Keratinocyte (primary cell): ENCODE measurements around the gene SEPTIN5. TPM values are rescaled to one million over a fixed set of nuclear protein-coding genes. Genes with fewer than 3 reads are reported as not detected.

Experiments used
- DNase-seq: peaks from one replicate; pipeline ENCODE4 v3.0.0-alpha.2; 2011; ENCODE audit warnings: low read depth, missing footprints, low spot score
- FAIRE-seq: peaks from 2 replicates; lab custom pipeline; 2011; peaks lifted over from hg19 to GRCh38; lab: Jason Lieb, UNC
- H2AFZ ChIP-seq: 2 replicates; pipeline ENCODE4 v1.6.0; 2012; ENCODE audit warnings: low read length, control low read depth, inconsistent platforms; ENCODE audit not compliant: control insufficient read depth
- H3K27ac ChIP-seq: 2 replicates; pipeline ENCODE4 v1.5.1; 2011; ENCODE audit warnings: low read length; ENCODE audit not compliant: control insufficient read depth, insufficient read depth
- H3K27me3 ChIP-seq: 3 replicates; pipeline ENCODE4 v1.6.0; 2011; ENCODE audit warnings: low read length; ENCODE audit not compliant: control insufficient read depth, insufficient read depth; ENCODE audit errors: extremely low read depth
- H3K36me3 ChIP-seq, 2 experiments: 2 replicates in 1 of 2; 3 replicates in 1 of 2; pipeline ENCODE4 v1.5.1; 2011; ENCODE audit warnings: low read length in 2 of 2, mild to moderate bottlenecking in 1 of 2; ENCODE audit not compliant: control insufficient read depth in 2 of 2, insufficient read depth in 2 of 2; ENCODE audit errors: extremely low read depth in 1 of 2
- H3K4me1 ChIP-seq: 3 replicates; pipeline ENCODE4 v1.5.1; 2011; ENCODE audit warnings: low read length; ENCODE audit not compliant: control insufficient read depth, insufficient read depth; ENCODE audit errors: extremely low read depth
- H3K4me2 ChIP-seq: 3 replicates; pipeline ENCODE4 v1.6.0; 2011; ENCODE audit warnings: low read depth, low read length; ENCODE audit not compliant: control insufficient read depth, insufficient read depth; ENCODE audit errors: extremely low read depth
- H3K4me3 ChIP-seq, 3 experiments: fragments of 200-600 bp in 1 of 3; sonication (generic) in 1 of 3; 2 replicates in 2 of 3; 3 replicates in 1 of 3; pipeline ENCODE4 v1.5.1; 2011 to 2016; ENCODE audit warnings: low read length in 3 of 3, mild to moderate bottlenecking in 3 of 3, control low read depth in 2 of 3, inconsistent platforms in 1 of 3, low read depth in 1 of 3, mixed read lengths in 1 of 3, mixed run types in 1 of 3, moderate library complexity in 1 of 3; ENCODE audit not compliant: control insufficient read depth in 2 of 3, insufficient read depth in 2 of 3; ENCODE audit errors: extremely low read depth in 1 of 3
- H3K79me2 ChIP-seq: 2 replicates; pipeline ENCODE4 v1.6.0; 2012; ENCODE audit warnings: low read length; ENCODE audit not compliant: control insufficient read depth, insufficient read depth
- H3K9ac ChIP-seq: 3 replicates; pipeline ENCODE4 v1.6.0; 2011; ENCODE audit warnings: low read length; ENCODE audit not compliant: control insufficient read depth, insufficient read depth; ENCODE audit errors: extremely low read depth
- H3K9me1 ChIP-seq: 3 replicates; pipeline ENCODE4 v1.6.0; 2011; ENCODE audit warnings: low read length; ENCODE audit not compliant: control insufficient read depth, insufficient read depth; ENCODE audit errors: extremely low read depth
- H3K9me3 ChIP-seq: 2 replicates; pipeline ENCODE4 v1.5.1; 2012; ENCODE audit warnings: low read depth, low read length; ENCODE audit not compliant: control insufficient read depth
- H4K20me1 ChIP-seq: 3 replicates; pipeline ENCODE4 v1.6.0; 2011; ENCODE audit warnings: low read length; ENCODE audit not compliant: control insufficient read depth, insufficient read depth; ENCODE audit errors: extremely low read depth
- EZH2 ChIP-seq: IDR thresholded peaks from one replicate; pipeline ENCODE4 v1.6.1; 2012; ENCODE audit warnings: inconsistent platforms, mild to moderate bottlenecking, low read length, moderate library complexity
- dilution Hi-C: fragments of 300-500 bp; cut with MboI; formaldehyde crosslinking; loops from one replicate; pipeline ENCODE4 v1.7.0; 2020; ENCODE audit warnings: low sequenced_read_pairs; ENCODE audit not compliant: extremely low pct_ligation_motif_present
- polyA plus RNA-seq, 5 experiments: library from polyadenylated mRNA; depleted of rRNA in 3 of 5; stranded (reverse) in 3 of 5; stranded (forward) in 1 of 5; unstranded in 1 of 5; fragments of >200 nt; gene quantifications; 1 replicate in 1 of 5; 2 replicates in 3 of 5; 3 replicates in 1 of 5; pipeline versions ENCODE4 v1.2.1 to v1.2.3, GENCODE V29; 2011 to 2012; ENCODE audit warnings: missing spikeins in 2 of 5, low read depth in 1 of 5, low replicate concordance in 1 of 5
- TF ChIP-seq, protein P1 (sequence below), 3 experiments: IDR thresholded peaks in 1 of 3; conservative IDR thresholded peaks in 1 of 3; optimal IDR thresholded peaks in 1 of 3; 2 replicates in 2 of 3; 3 replicates in 1 of 3; pipeline versions ENCODE3 to v1.5.1; 2011; ENCODE audit warnings: low read length in 3 of 3, mild to moderate bottlenecking in 3 of 3, moderate library complexity in 2 of 3, control low read depth in 1 of 3, inconsistent platforms in 1 of 3; ENCODE audit not compliant: insufficient read depth in 2 of 3; ENCODE audit errors: extremely low read depth in 1 of 3

Gene SEPTIN5
- polyA plus RNA-seq, 1 donor (not counting 4 experiments of a cell fraction or from before 2014, with no cell fraction given): 2.2 TPM

- FAIRE-seq: no peak
- dilution Hi-C loops: no loop called here
- H3K9ac ChIP-seq: no peak overlapping the region
These were observed 27.4 kb upstream of the SEPTIN5 start for GRCh38 chr22:19686946-19687345.

DNA sequence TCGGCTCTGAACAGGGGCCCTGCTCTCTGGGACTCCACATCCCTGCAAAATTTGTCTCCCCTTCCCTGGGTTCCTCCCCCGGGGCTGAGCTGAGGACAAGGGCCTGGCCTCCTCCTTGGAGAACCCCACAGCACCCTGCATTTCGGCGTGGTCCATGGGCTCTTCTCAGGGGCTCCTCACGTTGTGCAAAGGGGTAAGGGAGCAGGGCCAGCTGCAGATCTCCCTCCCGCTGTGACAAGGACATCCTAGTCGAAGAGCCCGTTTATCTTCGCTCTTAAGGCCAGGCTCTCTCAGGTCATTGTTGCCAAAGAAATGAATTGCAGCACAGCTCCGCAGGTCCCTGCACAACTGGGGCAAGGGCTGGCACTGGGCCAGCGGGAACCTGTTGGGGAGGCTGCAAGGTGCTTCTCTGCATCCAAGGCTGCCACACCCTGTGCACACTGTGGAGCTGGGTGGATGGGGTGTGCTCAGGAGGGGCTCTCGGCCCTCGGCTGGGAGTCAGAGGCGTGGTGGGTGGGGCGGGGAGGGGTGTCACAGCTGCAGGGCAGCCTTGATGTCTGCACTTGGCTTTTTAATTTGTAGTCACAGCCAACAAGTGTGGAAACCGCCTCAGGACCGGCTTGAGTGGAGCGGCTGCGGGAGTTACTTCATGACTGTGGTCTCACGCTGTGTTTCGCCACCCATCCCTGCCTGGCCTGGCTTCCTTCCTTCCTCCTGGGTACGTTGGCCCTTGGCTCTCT is 26.6 kb upstream of the SEPTIN5 start:
- no peaks in the 10 kb centered on the region for H3K79me2 ChIP-seq
- H3K27ac ChIP-seq: no peak overlapping the region
- H3K4me2 ChIP-seq: no peak overlapping the region
- dilution Hi-C loops: no loop called here
- no peaks in the 10 kb centered on the region for H4K20me1 ChIP-seq
- peaks cover 9% of the 10 kb centered on the region for H3K4me1 ChIP-seq
- peaks cover 35% of the 10 kb centered on the region for H3K27me3 ChIP-seq
- no peak for TF ChIP-seq EZH2
- TF ChIP-seq, protein P1, sequence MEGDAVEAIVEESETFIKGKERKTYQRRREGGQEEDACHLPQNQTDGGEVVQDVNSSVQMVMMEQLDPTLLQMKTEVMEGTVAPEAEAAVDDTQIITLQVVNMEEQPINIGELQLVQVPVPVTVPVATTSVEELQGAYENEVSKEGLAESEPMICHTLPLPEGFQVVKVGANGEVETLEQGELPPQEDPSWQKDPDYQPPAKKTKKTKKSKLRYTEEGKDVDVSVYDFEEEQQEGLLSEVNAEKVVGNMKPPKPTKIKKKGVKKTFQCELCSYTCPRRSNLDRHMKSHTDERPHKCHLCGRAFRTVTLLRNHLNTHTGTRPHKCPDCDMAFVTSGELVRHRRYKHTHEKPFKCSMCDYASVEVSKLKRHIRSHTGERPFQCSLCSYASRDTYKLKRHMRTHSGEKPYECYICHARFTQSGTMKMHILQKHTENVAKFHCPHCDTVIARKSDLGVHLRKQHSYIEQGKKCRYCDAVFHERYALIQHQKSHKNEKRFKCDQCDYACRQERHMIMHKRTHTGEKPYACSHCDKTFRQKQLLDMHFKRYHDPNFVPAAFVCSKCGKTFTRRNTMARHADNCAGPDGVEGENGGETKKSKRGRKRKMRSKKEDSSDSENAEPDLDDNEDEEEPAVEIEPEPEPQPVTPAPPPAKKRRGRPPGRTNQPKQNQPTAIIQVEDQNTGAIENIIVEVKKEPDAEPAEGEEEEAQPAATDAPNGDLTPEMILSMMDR (optimal IDR thresholded peaks at IDR 0.05 in 1 of 3, IDR thresholded peaks at IDR 0.05 in 1 of 3, conservative IDR thresholded peaks at IDR 0.05 in 1 of 3; ENCODE audit: extremely low read depth in 1 of 3, insufficient read depth in 2 of 3, low read length in 3 of 3): no peak
- no peak overlapping the region for H3K4me3 ChIP-seq
- H3K9me3 ChIP-seq: no peaks in the 10 kb centered on the region
- FAIRE-seq (no peak), DNase-seq (no peak)
- no peak overlapping the region for H2AFZ ChIP-seq
- no peaks in the 10 kb centered on the region for H3K36me3 ChIP-seq
- H3K9me1 ChIP-seq: no peaks in the 10 kb centered on the region
- no peak overlapping the region for H3K9ac ChIP-seq

More at GRCh38 chr22:19686946-19687345, 27.4 kb upstream of the SEPTIN5 start:
- H3K4me2 ChIP-seq: no peak overlapping the region
- no peak overlapping the region for H3K27ac ChIP-seq
- H3K27me3 ChIP-seq: peaks cover 35% of the 10 kb centered on the region
- TF ChIP-seq EZH2: no peak
- TF ChIP-seq, protein P1 (optimal IDR thresholded peaks at IDR 0.05 in 1 of 3, IDR thresholded peaks at IDR 0.05 in 1 of 3, conservative IDR thresholded peaks at IDR 0.05 in 1 of 3; ENCODE audit: extremely low read depth in 1 of 3, insufficient read depth in 2 of 3, low read length in 3 of 3): no peak
- H3K36me3 ChIP-seq: no peaks in the 10 kb centered on the region
- H3K9me1 ChIP-seq: no peaks in the 10 kb centered on the region
- H3K4me1 ChIP-seq: peaks cover 6% of the 10 kb centered on the region
- no peaks in the 10 kb centered on the region for H3K79me2 ChIP-seq
- no peaks in the 10 kb centered on the region for H4K20me1 ChIP-seq
- no peak for DNase-seq
- no peak overlapping the region for H2AFZ ChIP-seq
- H3K4me3 ChIP-seq: no peak overlapping the region
- no peaks in the 10 kb centered on the region for H3K9me3 ChIP-seq
